Upper lobe of left lung (tissue), 4 donors: ENCODE results near the gene CLC.
"Not testable (repeated sequence)": the region's sequence is repeated elsewhere in the genome, so short reads cannot be mapped to it uniquely, and the experiment has no call there.

ENCODE experiments used
- EP300 ChIP-seq, 4 donors: sonication (generic); formaldehyde crosslinking; IDR thresholded peaks; one replicate each; pipeline ENCODE4 v1.5.1; 2017; ENCODE audit warnings: antibody characterized with exemption in 4 of 4, control low read depth in 2 of 4
- POLR2AphosphoS5 ChIP-seq, 2 donors: sonication (generic); formaldehyde crosslinking; IDR thresholded peaks; one replicate each; pipeline ENCODE4 v1.5.1; 2017; ENCODE audit warnings: antibody characterized with exemption in 2 of 2
- TF ChIP-seq, protein P1 (sequence below), 6 experiments: fragments of 450-650 bp in 4 of 6; fragments of 200-600 bp in 2 of 6; sonication (generic) in 2 of 6; IDR thresholded peaks; one replicate each; pipeline ENCODE4 v1.5.1; 2016 to 2019; ENCODE audit warnings: antibody characterized with exemption in 6 of 6

GRCh38 chr19:39720144-39720543, 17.7 kb downstream of the CLC start:
- TF ChIP-seq, protein P1, sequence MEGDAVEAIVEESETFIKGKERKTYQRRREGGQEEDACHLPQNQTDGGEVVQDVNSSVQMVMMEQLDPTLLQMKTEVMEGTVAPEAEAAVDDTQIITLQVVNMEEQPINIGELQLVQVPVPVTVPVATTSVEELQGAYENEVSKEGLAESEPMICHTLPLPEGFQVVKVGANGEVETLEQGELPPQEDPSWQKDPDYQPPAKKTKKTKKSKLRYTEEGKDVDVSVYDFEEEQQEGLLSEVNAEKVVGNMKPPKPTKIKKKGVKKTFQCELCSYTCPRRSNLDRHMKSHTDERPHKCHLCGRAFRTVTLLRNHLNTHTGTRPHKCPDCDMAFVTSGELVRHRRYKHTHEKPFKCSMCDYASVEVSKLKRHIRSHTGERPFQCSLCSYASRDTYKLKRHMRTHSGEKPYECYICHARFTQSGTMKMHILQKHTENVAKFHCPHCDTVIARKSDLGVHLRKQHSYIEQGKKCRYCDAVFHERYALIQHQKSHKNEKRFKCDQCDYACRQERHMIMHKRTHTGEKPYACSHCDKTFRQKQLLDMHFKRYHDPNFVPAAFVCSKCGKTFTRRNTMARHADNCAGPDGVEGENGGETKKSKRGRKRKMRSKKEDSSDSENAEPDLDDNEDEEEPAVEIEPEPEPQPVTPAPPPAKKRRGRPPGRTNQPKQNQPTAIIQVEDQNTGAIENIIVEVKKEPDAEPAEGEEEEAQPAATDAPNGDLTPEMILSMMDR (IDR thresholded peaks at IDR 0.05): not testable (repeated sequence)
- not testable (repeated sequence) for TF ChIP-seq POLR2AphosphoS5, EP300 (IDR thresholded peaks at IDR 0.05)
